Adrenal gland (tissue), 5 donors: Measurements from ENCODE around the gene XG.
"Not testable (repeated sequence)": the region's sequence is repeated elsewhere in the genome, so short reads cannot be mapped to it uniquely, and the experiment has no call there.

Experiments used
- CTCF ChIP-seq, 6 experiments: fragments of 450-650 bp in 4 of 6; fragments of 200-600 bp in 2 of 6; sonication (generic) in 1 of 6; IDR thresholded peaks; 1 replicate in 5 of 6; 2 replicates in 1 of 6; pipeline versions ENCODE4 v1.5.1 to v1.8.0; 2016 to 2021; ENCODE audit warnings: antibody characterized with exemption in 6 of 6, mild to moderate bottlenecking in 2 of 6, moderate library complexity in 1 of 6
- POLR2A ChIP-seq, 2 donors: fragments of 450-650 bp; IDR thresholded peaks; one replicate each; pipeline ENCODE4 v1.6.1; 2017; ENCODE audit warnings: antibody characterized with exemption in 2 of 2, mild to moderate bottlenecking in 2 of 2, moderate library complexity in 1 of 2
- donor health status: DM: no; HTN: no; CAD: no.

GRCh38 chrX:2802376-2803090 lies 50.7 kb downstream of the XG start:
- TF ChIP-seq CTCF, POLR2A (IDR thresholded peaks at IDR 0.05): not testable (repeated sequence)
